ENCODE results near the gene CAMK1D.
A peak's percentile ranks its signal among the peaks of the same experiment; 100 is the strongest.

CAMK1D gene

GRCh38 chr10:12806228-12807095 is 457.1 kb downstream of the CAMK1D start:
- TF ChIP-seq PPARA (CRISPR knock-in tag; IDR thresholded peaks at IDR 0.05; ENCODE audit: borderline replicate concordance) (no peak), OSR1 (CRISPR knock-in tag; IDR thresholded peaks at IDR 0.05) (no peak), TCF4 (CRISPR knock-in tag; IDR thresholded peaks at IDR 0.05; ENCODE audit: borderline replicate concordance) (no peak), ZC3H10 (CRISPR knock-in tag; IDR thresholded peaks at IDR 0.05) (no peak), ARNTL (CRISPR knock-in tag; IDR thresholded peaks at IDR 0.05; ENCODE audit: borderline replicate concordance, low read depth) (no peak), ZNF70 (CRISPR knock-in tag; IDR thresholded peaks at IDR 0.05) (no peak), SNAI2 (CRISPR knock-in tag; IDR thresholded peaks at IDR 0.05) (no peak), CSDC2 (CRISPR knock-in tag; IDR thresholded peaks at IDR 0.05) (no peak), CSRNP3 (CRISPR knock-in tag; IDR thresholded peaks at IDR 0.05) (no peak), ZFP3 (CRISPR knock-in tag; IDR thresholded peaks at IDR 0.05) (no peak), RARB (CRISPR knock-in tag; IDR thresholded peaks at IDR 0.05) (no peak), ZNF8 (CRISPR knock-in tag; IDR thresholded peaks at IDR 0.05) (no peak), TOX (CRISPR knock-in tag; IDR thresholded peaks at IDR 0.05; ENCODE audit: borderline replicate concordance) (no peak), ISL1 (CRISPR knock-in tag; IDR thresholded peaks at IDR 0.05) (no peak), ZFP30 (CRISPR knock-in tag; IDR thresholded peaks at IDR 0.05) (no peak), POU6F1 (CRISPR knock-in tag; IDR thresholded peaks at IDR 0.05; ENCODE audit: borderline replicate concordance, low read depth) (no peak), GLIS3 (CRISPR knock-in tag; IDR thresholded peaks at IDR 0.05) (no peak), ESRRG (CRISPR knock-in tag; IDR thresholded peaks at IDR 0.05) (no peak)
- ATAC-seq = no peak

- TF ChIP-seq CSDC2 (CRISPR knock-in tag; IDR thresholded peaks at IDR 0.05) = no peak
- TF ChIP-seq TOX (CRISPR knock-in tag; IDR thresholded peaks at IDR 0.05; ENCODE audit: borderline replicate concordance) = no peak
- TF ChIP-seq ZNF8 (CRISPR knock-in tag; IDR thresholded peaks at IDR 0.05) = no peak
- no peak for TF ChIP-seq PPARA (CRISPR knock-in tag; IDR thresholded peaks at IDR 0.05; ENCODE audit: borderline replicate concordance)
- TF ChIP-seq TSHZ2 (CRISPR knock-in tag; IDR thresholded peaks at IDR 0.05) = no peak
- TF ChIP-seq ZNF565 (CRISPR knock-in tag; conservative IDR thresholded peaks at IDR 0.05; ENCODE audit: low read depth) = no peak
- no peak for ATAC-seq
Measured at GRCh38 chr10:12807096-12807755, 457.9 kb downstream of the CAMK1D start.

- no peak for TF ChIP-seq CREB5 (CRISPR knock-in tag; IDR thresholded peaks at IDR 0.05; ENCODE audit: low read depth)
- TF ChIP-seq ZFP3 (CRISPR knock-in tag; IDR thresholded peaks at IDR 0.05) = no peak
- no peak for TF ChIP-seq POU6F1 (CRISPR knock-in tag; IDR thresholded peaks at IDR 0.05; ENCODE audit: borderline replicate concordance, low read depth)
- no peak for TF ChIP-seq OSR1 (CRISPR knock-in tag; IDR thresholded peaks at IDR 0.05)
- TF ChIP-seq PPARA (CRISPR knock-in tag; IDR thresholded peaks at IDR 0.05; ENCODE audit: borderline replicate concordance) = no peak
- no peak for TF ChIP-seq ARNTL (CRISPR knock-in tag; IDR thresholded peaks at IDR 0.05; ENCODE audit: borderline replicate concordance, low read depth)
- no peak for TF ChIP-seq ZNF70 (CRISPR knock-in tag; IDR thresholded peaks at IDR 0.05)
- no peak for TF ChIP-seq CSRNP3 (CRISPR knock-in tag; IDR thresholded peaks at IDR 0.05)
- no peak for TF ChIP-seq ZC3H10 (CRISPR knock-in tag; IDR thresholded peaks at IDR 0.05)
- no peak for TF ChIP-seq ZNF565 (CRISPR knock-in tag; conservative IDR thresholded peaks at IDR 0.05; ENCODE audit: low read depth)
- TF ChIP-seq ESRRG (CRISPR knock-in tag; IDR thresholded peaks at IDR 0.05) = no peak
- ATAC-seq = no peak
Measured at GRCh38 chr10:12808014-12808613, 458.8 kb downstream of the CAMK1D start.

- ATAC-seq = peak; percentile 53; the same call in 2 of the 3 replicates
Measured at GRCh38 chr10:12810046-12810445, 460.7 kb downstream of the CAMK1D start.

All from SK-N-SH treated with all-trans-retinoic acid at 6 μM for 48 hours (cell line).